ENCODE data around the gene UBE2G2.

Gene UBE2G2

GRCh38 chr21:44723177-44724131 lies 78.2 kb downstream of the UBE2G2 start:
- no peak for DNase-seq

GRCh38 chr21:44722731-44723130 lies 78.9 kb downstream of the UBE2G2 start:
- no peak for DNase-seq

- no peak for DNase-seq
Measured at GRCh38 chr21:44720170-44720569, 81.5 kb downstream of the UBE2G2 start.

Data from 8988T (cell line).